Non-pigmented ciliary epithelial cell (primary cell): ENCODE data around the gene CABLES1.
"Not testable (repeated sequence)": the region's sequence is repeated elsewhere in the genome, so short reads cannot be mapped to it uniquely, and the experiment has no call there.

Experiments used
- DNase-seq: peaks from one replicate; pipeline ENCODE4 v3.0.0-alpha.2; 2010; ENCODE audit warnings: low read depth

Gene CABLES1

DNA sequence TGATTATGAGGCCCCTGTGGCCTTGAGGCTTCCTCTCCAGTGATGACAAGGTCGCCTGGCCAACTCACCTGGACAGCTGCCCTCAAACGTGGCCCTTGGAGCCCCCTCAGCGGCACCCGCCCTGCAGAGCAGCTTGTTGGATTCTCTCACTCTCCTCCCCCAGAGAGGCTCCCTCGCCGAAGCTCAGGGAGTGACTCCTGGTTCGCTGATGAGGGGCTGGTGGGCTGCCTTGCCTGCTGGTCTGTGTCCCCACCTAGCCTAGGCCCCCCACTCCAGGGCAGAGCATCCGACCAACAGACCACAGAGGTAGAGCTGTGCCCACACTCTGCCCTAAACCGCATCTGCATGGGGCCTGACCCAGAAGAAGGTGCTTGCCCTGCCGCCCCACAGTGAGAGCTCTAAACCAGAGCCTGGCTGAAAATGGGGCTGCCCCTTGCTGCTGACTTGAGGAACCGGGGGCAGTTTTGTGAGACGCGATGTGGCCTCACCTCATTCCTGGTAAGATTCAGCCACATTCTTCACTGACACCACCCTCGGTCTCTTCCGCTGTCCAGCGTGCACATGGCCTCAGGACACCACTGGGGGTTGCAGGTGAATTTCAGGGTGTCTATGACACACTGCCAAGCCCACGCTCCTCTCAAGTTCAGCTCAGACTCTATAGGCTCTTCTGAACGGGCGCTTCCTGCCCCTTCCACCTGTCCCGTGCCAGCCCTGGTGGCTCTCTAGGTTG lies 131.6 kb downstream of the CABLES1 start:
- no peak for DNase-seq

GRCh38 chr18:23267447-23267776 lies 132.1 kb downstream of the CABLES1 start:
- no peak for DNase-seq

DNA sequence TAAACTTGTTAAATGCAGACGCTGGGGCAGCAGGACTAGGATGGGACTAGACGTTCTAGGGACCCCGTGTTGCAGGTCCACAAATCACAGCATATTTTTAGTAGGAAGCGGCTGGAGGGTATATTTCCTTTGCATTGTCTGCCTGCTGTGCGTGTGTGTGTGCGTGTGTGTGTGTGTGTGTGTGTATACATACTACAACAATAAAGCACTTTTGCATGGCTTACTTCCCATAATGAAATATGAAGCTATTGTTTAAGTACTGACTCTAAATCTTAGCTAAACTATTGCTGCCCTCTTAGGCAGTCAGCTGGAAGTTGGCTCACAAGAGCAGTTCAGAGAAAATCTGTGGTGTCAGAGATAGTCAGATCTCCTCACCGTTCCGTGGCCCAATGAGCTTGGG lies 133.4 kb downstream of the CABLES1 start:
- no peak for DNase-seq

DNA sequence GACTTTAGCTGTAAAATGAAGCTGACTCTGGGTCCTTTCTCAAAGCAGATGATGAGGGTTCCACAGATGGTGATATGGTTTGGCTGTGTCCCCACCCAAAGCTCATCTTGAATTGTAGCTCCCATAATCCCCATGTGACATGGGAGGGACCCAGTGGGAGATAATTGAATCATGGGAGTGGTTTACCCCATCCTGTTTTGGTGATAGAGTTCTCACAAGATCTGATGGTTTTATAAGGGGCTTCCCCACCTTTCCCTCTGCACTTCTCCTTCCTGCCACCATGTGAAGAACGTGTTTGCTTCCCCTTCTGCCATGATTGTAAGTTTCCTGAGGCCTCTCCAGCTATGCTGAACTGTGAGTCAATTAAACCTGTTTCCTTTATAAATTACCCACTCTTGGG lies 133.8 kb downstream of the CABLES1 start:
- not testable (repeated sequence) for DNase-seq

- DNase-seq: no peak
These were observed 134.6 kb downstream of the CABLES1 start for GRCh38 chr18:23269928-23270327.

GRCh38 chr18:23270986-23271680 lies 135.8 kb downstream of the CABLES1 start:
- no peak for DNase-seq

DNA sequence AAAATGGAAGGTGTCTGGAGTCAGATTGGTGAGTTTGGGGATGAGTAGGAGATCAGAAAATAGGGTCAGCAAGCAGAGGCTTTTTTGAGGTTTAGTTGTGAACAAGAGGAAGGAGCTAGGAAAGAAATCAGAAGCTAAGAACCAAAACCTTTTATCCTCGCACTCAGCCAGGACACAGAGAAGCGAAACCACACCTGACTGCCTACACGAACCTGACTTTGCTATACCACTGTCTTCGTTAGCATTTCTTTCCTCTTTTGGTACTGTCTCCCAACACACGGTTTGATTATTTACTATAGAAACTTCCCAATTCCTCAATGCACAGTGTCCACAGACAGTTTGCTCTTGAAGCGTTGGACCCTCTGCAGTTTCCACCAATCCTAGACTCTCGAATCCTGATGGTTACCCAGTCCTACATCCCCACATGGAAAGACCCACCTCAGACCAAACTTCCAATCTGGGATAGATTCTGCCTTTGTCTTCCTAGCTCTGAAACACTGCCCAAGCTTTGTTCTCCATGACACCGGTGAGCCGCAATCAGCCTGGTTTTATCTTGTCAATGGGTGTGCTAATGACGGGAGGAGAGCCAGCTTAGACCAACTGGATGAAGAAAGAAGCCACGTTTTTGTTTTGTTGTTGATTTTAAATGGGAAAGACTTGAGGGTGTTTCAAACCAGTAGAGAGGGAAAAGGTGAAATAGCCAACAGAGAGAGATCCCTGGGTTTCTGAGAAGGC lies 137.4 kb downstream of the CABLES1 start:
- no peak for DNase-seq

DNA sequence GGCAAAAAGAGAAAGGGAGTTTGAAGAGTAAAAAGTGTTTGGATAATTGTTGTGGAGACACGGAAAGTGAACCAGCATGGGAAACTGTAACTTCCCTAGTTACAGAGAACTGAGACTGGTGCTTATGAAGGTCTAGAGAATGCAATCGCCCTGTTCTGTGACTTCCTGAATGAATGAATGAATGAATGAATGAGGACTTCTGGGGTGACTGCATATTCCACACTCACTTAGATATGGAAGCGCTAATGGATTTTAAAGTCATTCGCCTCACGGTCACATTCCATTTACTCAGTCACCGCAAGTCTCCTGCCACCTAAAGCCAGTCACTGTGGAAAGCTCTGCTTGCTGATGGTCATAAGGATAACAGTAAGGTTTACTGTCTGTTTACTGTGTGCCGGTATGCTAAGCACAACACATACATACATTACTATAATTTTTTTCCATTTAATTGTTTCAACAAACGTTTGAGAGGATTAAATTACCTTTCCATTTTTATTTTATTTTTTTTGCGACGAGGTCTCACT lies 138.2 kb downstream of the CABLES1 start:
- no peak for DNase-seq

DNA sequence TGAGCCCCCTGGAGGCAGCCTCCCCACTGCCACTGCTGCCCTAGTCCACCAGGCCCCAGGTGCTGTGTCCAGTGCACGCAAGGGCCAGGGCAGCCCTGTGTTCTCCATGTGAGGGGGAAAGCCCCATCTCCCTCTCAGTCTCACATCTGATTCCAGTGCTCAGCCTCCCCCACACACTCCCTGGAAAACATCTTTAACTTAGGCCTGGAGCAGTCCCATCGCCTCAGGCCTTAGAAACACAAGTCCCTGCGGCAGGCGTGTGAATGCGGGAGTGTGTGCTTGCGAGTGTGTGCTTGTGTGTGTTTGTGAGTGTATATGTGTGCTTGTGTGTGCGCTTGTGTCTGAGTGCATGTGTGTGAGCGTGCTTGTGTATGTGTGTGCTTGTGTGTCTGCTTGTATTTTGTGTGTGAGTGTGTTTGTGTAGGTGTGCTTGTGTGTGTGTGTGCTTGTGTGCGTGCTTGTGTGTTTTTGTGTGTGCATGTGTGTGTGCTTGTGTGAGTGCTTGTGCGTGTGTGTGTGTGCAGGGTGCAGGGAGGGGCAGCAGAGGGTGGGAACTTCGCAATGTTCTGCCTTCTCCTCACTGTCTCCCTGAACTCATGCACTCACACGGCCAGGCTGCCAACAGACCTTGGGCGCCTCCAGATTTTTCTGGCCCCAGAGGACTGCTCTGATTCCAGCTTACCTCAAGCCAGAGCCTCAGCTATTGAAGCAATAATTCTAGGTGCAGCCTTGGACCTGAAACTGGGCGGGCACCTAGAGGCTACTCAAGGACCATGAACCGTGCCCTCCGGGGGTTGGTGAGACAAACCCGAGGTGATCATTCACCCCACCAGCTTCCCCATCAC lies 139.6 kb downstream of the CABLES1 start:
- no peak for DNase-seq

GRCh38 chr18:23276451-23276850 lies 141.2 kb downstream of the CABLES1 start:
- DNase-seq: no peak

- no peak for DNase-seq
These were observed 142.1 kb downstream of the CABLES1 start for GRCh38 chr18:23277399-23277798.

DNA sequence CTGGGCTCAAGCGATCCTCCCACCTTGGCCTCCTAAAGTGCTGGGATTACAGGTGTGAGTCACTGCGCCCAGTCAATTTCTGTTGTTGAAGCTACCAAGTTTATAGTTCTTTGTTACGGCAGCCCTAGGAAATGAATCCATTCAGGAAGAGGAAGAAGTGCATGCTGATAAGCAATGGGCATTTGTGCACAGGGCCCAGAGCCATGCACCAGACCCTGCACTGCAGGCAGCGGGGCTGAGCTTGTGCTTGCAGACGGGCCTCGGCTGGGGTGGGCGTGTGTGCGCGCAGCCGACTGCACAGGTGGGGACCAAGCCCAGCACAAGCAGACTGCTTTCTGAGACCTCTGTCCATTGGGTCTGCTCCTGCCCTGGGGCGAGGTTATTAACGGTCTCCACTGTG lies 144.6 kb downstream of the CABLES1 start:
- no peak for DNase-seq

DNA sequence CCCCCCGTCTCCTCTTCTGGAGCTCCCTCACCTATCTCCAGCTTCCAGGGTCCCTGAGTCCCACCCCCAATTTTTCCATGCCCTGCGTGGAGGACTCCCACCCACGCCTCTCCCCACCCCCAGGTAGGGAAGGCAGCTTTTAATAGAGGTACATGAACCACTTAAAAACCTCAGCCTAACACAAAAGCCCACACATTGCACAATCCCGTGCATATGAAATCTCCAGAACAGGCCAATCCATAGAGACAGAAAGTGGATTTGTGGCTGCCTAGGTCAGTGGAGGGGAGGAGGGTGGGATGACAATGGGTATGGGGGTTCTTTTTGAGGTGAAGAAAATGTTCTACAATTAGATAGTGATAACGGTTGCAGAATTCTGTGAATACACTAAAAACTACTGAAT lies 145.6 kb downstream of the CABLES1 start:
- no peak for DNase-seq

DNA sequence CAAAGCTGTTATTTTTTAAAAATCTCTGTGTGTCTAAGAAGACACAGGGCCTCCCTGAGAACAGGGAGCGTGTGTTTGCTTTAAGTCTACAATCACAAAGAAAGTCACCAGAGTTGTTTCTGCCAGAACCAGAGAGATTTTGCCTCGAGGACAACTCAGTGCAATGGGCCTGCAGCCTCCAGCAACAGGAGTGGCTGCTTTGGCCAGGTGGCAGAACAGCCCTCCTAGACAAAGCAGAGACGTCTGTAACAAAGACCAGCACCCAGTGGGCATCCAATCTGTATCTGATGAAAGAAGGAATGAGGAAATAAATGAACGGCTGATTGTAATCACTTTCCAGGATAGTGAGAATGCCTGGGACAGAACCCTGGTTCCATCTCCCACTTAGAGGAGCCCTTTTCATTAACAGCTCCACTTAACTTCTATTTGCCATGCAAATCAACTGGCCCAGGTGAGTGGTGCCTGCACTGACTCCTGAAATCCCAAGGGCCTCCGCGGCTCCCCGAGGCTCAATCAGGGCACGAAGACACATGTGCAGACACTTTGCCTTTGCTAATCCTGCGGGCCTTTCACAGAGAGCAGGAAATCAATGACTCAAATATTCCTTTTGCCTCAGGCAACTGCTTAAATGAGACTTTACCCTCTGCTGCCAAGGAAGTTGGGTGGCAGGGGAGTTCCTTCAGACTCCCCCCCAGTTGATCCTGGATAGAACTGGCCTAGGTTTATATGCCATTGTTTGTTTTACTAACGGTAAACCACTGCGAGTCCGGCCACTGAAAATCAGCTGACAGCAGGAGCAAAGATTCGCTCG lies 146.5 kb downstream of the CABLES1 start:
- no peak for DNase-seq

GRCh38 chr18:23282437-23282781 lies 147.1 kb downstream of the CABLES1 start:
- DNase-seq: no peak

GRCh38 chr18:23283916-23284430 lies 148.7 kb downstream of the CABLES1 start:
- no peak for DNase-seq

DNA sequence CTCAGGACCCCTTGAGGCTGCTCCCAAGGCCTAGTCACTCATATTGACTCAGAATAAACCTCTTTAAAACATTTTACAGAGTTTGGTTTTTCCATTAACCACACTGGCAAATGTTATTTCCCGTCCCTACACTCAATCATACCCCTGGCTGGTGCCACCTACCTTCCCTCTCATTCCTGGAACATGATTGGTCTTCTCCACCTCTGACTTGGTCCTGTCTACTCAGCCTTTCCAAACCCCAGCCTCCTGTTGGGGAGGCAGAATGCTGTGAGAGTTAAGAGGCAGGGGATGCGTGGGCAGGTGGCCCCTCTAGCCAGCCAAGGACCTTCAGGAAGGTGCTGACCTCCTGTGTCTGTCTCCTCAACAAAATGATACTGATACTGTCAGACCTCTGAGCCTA lies 149.3 kb downstream of the CABLES1 start:
- DNase-seq: no peak

DNA sequence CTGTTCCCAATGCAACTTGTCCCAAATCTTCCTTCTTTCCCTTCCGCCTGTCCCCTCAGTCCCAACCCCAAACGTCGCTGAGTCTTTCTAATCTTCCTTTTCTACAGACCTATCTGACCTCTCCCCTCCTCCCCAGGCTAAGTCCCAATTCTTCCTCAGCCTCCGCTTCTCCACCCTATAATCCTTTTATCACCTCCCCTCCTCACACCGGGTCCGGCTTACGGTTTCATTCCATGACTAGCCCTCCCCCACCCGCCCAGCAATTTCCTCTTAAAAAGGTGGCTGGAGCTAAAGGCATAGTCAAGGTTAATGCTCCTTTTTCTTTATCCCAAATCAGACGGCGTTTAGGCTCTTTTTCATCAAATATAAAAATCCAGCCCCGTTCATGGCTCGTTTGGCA lies 150.3 kb downstream of the CABLES1 start:
- DNase-seq: not testable (repeated sequence)

DNA sequence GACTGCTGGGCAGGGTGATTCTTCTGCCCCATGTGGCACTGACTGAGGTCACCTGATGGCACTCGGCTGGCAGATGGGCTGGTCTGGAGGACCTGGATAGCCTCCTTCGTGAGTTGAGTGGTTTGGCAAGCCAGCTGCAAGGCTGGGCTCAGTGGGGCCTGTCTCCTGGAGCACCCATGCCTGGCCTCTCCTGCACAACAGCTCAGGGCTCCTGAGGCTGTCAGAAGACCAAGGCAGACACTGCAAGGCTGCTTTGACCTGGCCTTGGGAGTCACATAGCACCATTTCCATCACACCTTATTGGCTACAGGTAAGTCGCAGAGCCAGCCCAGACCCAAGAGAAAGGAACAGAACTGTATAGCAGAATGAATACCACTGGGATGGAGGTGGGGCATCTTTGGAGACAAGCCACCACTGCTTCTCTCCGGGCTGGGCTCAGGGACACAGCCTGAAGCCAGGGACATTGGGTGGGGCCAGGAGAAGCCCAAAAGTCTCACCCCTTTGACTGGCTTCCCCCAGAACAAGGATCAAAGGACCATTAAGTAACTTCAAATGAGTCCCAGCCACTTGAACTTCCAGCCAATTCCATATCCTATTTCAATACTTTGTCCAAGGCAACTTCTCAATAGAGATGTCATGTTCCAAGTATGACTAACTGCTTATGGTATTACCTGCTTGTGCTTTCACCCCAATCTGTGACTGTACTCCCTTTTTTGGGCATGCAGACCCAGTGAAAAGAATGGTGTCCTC lies 156.3 kb downstream of the CABLES1 start:
- no peak for DNase-seq

DNA sequence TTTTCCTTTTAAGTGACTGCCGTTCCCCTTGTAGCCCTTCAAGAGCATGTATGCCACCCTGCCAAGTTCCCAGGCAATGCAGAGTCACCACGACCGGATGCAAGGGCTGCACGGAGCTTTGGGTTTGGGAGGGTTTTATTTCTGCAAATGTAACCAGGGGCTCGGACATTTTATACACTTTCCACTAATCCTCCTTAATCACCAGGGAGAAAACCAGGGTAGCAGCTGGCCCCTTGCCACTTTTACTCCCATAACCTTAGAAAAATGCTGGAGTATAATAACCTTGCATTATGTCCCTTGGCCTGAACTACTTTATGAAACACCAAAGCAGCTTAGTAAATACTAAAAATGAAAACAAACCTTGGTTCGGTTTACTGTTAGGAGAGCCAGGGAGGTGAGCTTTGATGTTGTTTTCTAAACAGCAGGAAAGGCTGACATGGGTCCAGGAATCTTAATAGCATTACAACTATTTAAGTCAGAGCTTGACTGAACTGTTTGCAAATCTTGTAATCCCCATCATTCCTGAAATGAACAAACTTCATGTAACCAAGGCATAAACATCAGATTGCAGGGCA lies 165.0 kb downstream of the CABLES1 start:
- no peak for DNase-seq
